ENCODE measurements around the gene HEYL. TPM values are rescaled to one million over a fixed set of nuclear protein-coding genes. Genes with fewer than 3 reads are reported as not detected.

The HEYL gene
- 1 to 10 TPM in 3 of 4 donors, under 1 TPM in 1; 0.42 to 3.0 (median 1.6) TPM for total RNA-seq

DNA sequence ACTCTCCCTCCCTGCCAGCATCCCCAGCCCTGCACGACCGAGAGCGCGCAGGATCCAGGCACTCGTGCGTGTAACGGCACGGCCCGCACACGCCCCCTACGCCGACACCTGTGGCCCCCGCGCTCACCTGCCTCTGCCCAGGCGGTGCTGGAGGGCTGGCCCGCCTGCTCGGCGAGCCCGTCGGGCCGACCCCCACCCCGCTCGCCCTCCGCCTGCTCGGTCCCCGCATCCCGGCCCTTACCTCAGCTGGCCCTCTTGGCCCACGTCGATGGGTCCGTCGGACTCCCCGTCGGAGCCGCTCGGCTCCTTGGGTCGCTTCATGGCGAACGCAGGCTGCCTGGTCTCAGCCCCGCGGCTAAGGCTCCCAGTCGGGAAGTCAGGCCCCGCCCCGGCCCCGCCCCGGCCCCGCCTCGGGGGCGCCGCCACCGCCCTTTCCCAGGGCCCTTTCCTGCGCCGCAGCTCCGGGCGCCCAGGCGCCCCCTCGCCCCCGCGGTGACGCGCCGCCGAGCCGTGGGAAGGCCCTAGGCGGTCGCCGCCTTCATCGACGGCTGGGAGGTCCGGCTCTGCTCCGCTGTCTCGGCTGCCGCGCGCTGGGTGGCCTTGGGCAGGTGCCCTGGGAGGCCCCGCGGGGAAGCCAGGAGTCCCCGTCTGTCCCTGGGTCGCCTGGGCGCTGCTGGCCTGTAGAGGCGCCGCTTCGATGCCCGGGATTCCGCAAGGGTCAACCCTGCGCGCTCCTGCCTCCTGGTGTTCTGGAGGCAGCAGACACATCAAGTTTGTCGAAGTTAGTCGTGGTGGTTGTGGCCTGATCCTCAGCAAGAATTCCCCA is at the start of gene HEYL:
HEYL (minus strand) TSS at position 339 of the 826 bp plus-strand sequence; CDS start at position 321, 18 bp downstream.
- intact Hi-C loops (cut with DNase I; ENCODE audit: low total_unique reads): no loop called here
- H3K4me3 ChIP-seq (ENCODE audit: low read depth, poor library complexity, severe bottlenecking): peak within 1 kb of the TSS; percentile 23
- TF ChIP-seq, protein P1, sequence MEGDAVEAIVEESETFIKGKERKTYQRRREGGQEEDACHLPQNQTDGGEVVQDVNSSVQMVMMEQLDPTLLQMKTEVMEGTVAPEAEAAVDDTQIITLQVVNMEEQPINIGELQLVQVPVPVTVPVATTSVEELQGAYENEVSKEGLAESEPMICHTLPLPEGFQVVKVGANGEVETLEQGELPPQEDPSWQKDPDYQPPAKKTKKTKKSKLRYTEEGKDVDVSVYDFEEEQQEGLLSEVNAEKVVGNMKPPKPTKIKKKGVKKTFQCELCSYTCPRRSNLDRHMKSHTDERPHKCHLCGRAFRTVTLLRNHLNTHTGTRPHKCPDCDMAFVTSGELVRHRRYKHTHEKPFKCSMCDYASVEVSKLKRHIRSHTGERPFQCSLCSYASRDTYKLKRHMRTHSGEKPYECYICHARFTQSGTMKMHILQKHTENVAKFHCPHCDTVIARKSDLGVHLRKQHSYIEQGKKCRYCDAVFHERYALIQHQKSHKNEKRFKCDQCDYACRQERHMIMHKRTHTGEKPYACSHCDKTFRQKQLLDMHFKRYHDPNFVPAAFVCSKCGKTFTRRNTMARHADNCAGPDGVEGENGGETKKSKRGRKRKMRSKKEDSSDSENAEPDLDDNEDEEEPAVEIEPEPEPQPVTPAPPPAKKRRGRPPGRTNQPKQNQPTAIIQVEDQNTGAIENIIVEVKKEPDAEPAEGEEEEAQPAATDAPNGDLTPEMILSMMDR (IDR thresholded peaks at IDR 0.05): no peak
- TF ChIP-seq POLR2A (IDR thresholded peaks at IDR 0.05): no peak
- DNase-seq (ENCODE audit: low spot score in 2 of 2): peak in 1 of 2 donors; percentile 92
- 18 to 35% methylated on average over 24 to 44 of the region's 88 CpGs for WGBS, 2 donors

DNA sequence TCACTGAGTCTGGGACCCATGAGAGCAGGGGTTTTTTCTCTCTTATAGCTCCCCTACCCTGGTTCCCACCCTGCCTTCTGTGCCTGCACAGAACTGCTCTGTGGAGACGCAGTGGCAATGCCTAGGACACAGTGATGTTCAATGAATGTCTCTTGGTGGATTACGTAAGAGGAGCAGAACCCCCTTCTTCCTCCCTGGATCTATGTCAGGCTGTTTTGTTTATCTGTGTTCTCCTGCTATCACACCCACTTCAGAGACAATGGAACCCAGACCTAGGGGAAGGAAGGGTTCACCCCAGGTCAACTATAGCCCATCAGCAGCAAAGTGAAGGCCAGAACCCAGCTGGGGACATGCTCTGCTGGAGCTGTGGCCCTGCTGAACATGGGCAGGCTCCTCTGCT is 49.8 kb upstream of the HEYL start:
- TF ChIP-seq, protein P1 (IDR thresholded peaks at IDR 0.05): no peak
- TF ChIP-seq POLR2A (IDR thresholded peaks at IDR 0.05): no peak
- DNase-seq (ENCODE audit: low spot score in 2 of 2): no peak
- intact Hi-C loops (cut with DNase I; ENCODE audit: low total_unique reads): no loop called here
- WGBS, 2 donors: 73 to 83% methylated on average over 2 of the region's 2 CpGs
- H3K4me3 ChIP-seq (ENCODE audit: low read depth, poor library complexity, severe bottlenecking): no peak overlapping the region

DNA sequence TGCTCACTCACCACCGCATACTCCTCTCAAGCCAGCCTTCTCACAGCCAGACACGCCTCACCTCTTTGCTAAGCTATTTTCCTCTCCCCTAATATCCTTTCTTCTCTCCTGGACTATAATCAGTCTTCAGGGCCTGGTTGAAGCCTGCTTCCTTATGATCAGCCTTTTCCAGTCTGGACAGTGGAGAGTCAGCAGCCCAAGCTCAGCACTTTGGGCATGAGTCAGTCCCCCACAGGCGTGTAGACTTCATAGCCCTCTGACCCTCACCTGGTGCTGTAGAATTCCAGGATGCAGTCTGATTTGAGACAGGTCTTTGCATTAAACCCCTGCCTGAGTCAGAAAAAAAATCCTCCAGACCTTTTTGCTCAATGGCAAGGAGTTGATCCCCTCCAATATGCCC is 49.3 kb upstream of the HEYL start:
- H3K4me3 ChIP-seq (ENCODE audit: low read depth, poor library complexity, severe bottlenecking): no peak overlapping the region
- TF ChIP-seq, protein P1 (IDR thresholded peaks at IDR 0.05): no peak
- TF ChIP-seq POLR2A (IDR thresholded peaks at IDR 0.05): no peak
- intact Hi-C loops (cut with DNase I; ENCODE audit: low total_unique reads): no loop called here
- WGBS, 2 donors: 64 to 70% methylated on average over 3 of the region's 3 CpGs
- no peak for DNase-seq (ENCODE audit: low spot score in 2 of 2)

DNA sequence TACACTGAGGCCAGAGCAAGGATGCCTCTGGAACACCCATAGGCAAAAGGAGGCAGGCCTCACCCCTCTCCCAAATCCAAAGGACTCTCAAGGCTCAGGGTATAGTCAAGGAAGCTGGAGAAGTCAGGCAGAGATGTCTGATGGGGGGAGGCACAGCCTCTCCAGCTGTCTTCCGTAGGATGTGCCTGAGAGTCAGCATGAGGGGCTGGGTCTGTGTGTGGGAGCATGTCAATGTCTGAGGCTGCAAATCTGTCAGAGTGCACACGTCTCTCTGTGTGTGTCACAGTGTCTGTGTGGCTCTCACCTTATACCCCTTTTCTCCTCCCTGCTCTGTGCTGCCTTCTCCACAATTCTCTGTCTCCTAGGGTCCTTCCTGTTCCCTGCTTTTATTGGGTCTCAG is 47.8 kb upstream of the HEYL start:
- no peak overlapping the region for H3K4me3 ChIP-seq (ENCODE audit: low read depth, poor library complexity, severe bottlenecking)
- intact Hi-C loops (cut with DNase I; ENCODE audit: low total_unique reads): no loop called here
- DNase-seq (ENCODE audit: low spot score in 2 of 2): no peak
- 59 to 66% methylated on average over 2 of the region's 2 CpGs for WGBS, 2 donors
- no peak for TF ChIP-seq POLR2A (IDR thresholded peaks at IDR 0.05)

DNA sequence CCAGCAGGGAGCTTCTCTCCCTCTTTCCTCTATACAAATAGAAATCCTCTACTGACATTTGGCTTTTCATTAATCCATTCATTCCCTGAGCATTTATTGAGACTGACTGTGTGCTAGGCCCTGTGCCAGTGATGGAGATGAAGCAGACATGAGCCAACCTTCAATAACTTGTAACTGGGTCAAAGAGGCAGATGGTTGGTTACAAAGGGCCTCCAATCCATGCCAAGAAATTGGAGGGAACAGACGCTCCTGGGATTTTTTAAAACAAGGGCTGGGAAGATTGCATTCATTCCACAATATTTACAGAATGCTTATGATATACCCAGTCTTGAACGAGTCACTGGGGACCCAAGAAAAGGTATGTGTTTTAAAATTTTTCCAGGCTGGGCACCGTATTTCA is 45.6 kb upstream of the HEYL start:
- intact Hi-C loops (cut with DNase I; ENCODE audit: low total_unique reads): no loop called here

DNA sequence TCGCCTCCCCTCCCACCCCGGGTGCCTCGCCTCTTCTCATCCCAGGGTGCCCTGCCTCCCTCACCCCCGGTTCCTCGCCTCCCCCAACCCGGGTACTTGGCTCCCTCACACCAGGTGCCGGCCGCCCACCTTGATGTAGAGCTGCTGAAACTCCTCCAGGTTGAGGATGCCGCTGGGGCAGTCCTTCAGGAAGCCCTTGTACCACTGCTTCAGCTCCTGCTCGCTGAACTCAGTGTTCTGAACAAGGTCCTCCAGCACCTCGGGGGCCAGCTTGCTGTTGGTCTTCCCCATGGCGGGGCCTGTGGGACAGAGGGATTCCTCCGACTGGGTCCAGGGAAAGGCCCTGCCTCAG is 44.8 kb upstream of the HEYL start:
- 49 to 60% methylated on average over 12 to 13 of the region's 13 CpGs for WGBS, 2 donors
- no peak overlapping the region for H3K4me3 ChIP-seq (ENCODE audit: low read depth, poor library complexity, severe bottlenecking)
- intact Hi-C loops (cut with DNase I; ENCODE audit: low total_unique reads): no loop called here
- DNase-seq (ENCODE audit: low spot score in 2 of 2): no peak
- TF ChIP-seq, protein P1 (IDR thresholded peaks at IDR 0.05): no peak
- TF ChIP-seq POLR2A (IDR thresholded peaks at IDR 0.05): no peak

More for the DNA sequence above, 45.6 kb upstream of the HEYL start:
- no peak overlapping the region for H3K4me3 ChIP-seq (ENCODE audit: low read depth, poor library complexity, severe bottlenecking)
- WGBS, 2 donors: 77 to 85% methylated on average over 3 of the region's 3 CpGs
- TF ChIP-seq POLR2A (IDR thresholded peaks at IDR 0.05): no peak
- TF ChIP-seq, protein P1 (IDR thresholded peaks at IDR 0.05): no peak
- DNase-seq (ENCODE audit: low spot score in 2 of 2): no peak
